Measurements from ENCODE around the gene DHX40. TPM values are rescaled to one million over a fixed set of nuclear protein-coding genes. Genes with fewer than 3 reads are reported as not detected.

DHX40 gene
- total RNA-seq, 1 experiment from 2014 or later: 22.9 TPM

DNA sequence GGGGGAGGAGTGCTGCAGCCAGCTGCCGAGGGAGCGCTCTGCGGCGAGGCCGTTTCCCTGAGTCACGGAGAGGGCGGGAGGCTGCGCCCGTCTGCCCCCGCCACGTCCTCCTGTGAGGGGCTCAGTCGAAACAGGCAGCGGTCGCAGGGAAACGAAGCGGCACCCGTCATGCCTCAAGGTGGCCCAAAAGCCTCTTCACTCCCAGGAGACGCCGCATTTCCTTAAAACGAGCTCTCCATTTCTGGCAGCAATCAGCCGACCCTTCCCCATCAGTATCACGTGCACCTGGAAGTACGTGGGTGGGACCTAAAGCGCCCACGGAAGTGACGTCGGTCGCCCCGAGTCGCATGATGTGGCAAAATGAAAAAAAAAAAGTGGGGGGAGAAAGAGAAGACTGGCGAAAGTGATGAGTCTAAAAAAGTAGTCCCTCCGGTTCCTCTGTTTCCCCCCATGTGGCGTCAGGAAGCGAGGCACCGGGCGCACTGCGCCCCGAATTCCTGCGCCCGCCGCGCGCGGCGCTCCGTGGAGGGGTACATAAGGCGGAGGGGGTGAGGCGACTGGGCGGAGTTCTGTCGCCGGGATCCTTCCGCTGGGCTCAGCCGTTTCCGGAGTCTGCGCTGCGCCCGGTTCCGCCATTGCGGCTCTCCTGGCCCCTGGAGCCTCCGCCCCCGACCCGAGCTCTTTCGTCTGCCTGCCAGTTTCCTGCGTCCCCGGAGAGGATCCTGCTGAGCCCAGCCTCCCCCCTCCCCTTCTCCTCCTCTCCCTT lies 54.1 kb downstream of the DHX40 start, which contains the start of gene CLTC:
CLTC (plus strand) TSS at position 598 of the 766 bp plus-strand sequence. CDS start 237 bp downstream, outside the sequence.
- ChIA-PET CTCF (no interaction called here), POLR2A (ENCODE audit: low non-redundant PET) (interaction anchor here (0.5 to 0.7 kb wide), 6 partner anchors 64 to 297 kb away, joined by 3 to 6 read pairs (median 3); no protein-coding TSS in a partner anchor)
- H3K9me3 ChIP-seq (ENCODE audit: low read depth, low read length, poor library complexity, severe bottlenecking): no peaks in the 10 kb centered on the region
- DNase-seq (ENCODE audit: low spot score): peak; percentile 99
- peak within 1 kb of the TSS; percentile 82 for H3K4me3 ChIP-seq (ENCODE audit: low read depth, low read length, poor library complexity, severe bottlenecking)
- no TSS peak for BruUV-seq (replicated peaks)
- H3K4me1 ChIP-seq (ENCODE audit: insufficient read depth, low read length, poor library complexity, severe bottlenecking): peaks cover 43% of the 10 kb centered on the region
- H3K27ac ChIP-seq (ENCODE audit: low read depth, low read length, poor library complexity, severe bottlenecking): peak within 1 kb of the TSS; percentile 98
- TF ChIP-seq, protein P1, sequence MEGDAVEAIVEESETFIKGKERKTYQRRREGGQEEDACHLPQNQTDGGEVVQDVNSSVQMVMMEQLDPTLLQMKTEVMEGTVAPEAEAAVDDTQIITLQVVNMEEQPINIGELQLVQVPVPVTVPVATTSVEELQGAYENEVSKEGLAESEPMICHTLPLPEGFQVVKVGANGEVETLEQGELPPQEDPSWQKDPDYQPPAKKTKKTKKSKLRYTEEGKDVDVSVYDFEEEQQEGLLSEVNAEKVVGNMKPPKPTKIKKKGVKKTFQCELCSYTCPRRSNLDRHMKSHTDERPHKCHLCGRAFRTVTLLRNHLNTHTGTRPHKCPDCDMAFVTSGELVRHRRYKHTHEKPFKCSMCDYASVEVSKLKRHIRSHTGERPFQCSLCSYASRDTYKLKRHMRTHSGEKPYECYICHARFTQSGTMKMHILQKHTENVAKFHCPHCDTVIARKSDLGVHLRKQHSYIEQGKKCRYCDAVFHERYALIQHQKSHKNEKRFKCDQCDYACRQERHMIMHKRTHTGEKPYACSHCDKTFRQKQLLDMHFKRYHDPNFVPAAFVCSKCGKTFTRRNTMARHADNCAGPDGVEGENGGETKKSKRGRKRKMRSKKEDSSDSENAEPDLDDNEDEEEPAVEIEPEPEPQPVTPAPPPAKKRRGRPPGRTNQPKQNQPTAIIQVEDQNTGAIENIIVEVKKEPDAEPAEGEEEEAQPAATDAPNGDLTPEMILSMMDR (conservative IDR thresholded peaks at IDR 0.05; ENCODE audit: low read depth, low read length): no peak
- no peak for TF ChIP-seq EZH2 (IDR thresholded peaks at IDR 0.05; ENCODE audit: borderline replicate concordance, low read depth, low read length, poor library complexity, severe bottlenecking)
- H3K36me3 ChIP-seq (ENCODE audit: insufficient read depth, low read length, poor library complexity, severe bottlenecking): no peaks in the 10 kb centered on the region
- intact Hi-C loops (cut with micrococcal nuclease; ENCODE audit: unreplicated experiment): no loop called here
- no peaks in the 10 kb centered on the region for H3K27me3 ChIP-seq (replicated peaks; ENCODE audit: insufficient read depth, low read depth, low read length, poor library complexity)

DNA sequence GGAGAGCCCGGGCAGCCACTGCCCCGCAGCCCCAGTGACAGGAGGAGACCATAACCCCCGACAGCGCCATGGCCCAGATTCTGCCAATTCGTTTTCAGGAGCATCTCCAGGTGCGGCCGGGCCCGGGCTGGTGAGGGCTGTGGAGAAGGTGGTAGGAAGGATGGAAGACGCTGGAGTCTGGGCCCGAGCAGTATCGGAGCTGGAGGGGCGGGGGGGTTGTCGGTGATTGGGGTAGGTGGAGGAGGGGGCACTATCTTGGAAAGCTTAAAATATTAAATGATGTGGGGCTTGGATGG lies 54.6 kb downstream of the DHX40 start:
- no peak for DNase-seq (ENCODE audit: low spot score)
- ChIA-PET POLR2A (ENCODE audit: low non-redundant PET) (no interaction called here), CTCF (interaction anchor here (0.6 kb wide), 1 partner anchor 20 kb away, joined by 3 read pairs; no protein-coding TSS in a partner anchor)
- no peaks in the 10 kb centered on the region for H3K36me3 ChIP-seq (ENCODE audit: insufficient read depth, low read length, poor library complexity, severe bottlenecking)
- no peaks in the 10 kb centered on the region for H3K9me3 ChIP-seq (ENCODE audit: low read depth, low read length, poor library complexity, severe bottlenecking)
- BruUV-seq (replicated peaks): no TSS peak
- TF ChIP-seq, protein P1 (conservative IDR thresholded peaks at IDR 0.05; ENCODE audit: low read depth, low read length): no peak
- TF ChIP-seq EZH2 (IDR thresholded peaks at IDR 0.05; ENCODE audit: borderline replicate concordance, low read depth, low read length, poor library complexity, severe bottlenecking): no peak
- H3K27ac ChIP-seq (ENCODE audit: low read depth, low read length, poor library complexity, severe bottlenecking): peak overlapping the region; percentile 98
- intact Hi-C loops (cut with micrococcal nuclease; ENCODE audit: unreplicated experiment): no loop called here
- H3K4me3 ChIP-seq (ENCODE audit: low read depth, low read length, poor library complexity, severe bottlenecking): peak overlapping the region; percentile 82
- H3K4me1 ChIP-seq (ENCODE audit: insufficient read depth, low read length, poor library complexity, severe bottlenecking): peaks cover 43% of the 10 kb centered on the region
- H3K27me3 ChIP-seq (replicated peaks; ENCODE audit: insufficient read depth, low read depth, low read length, poor library complexity): no peaks in the 10 kb centered on the region

DNA sequence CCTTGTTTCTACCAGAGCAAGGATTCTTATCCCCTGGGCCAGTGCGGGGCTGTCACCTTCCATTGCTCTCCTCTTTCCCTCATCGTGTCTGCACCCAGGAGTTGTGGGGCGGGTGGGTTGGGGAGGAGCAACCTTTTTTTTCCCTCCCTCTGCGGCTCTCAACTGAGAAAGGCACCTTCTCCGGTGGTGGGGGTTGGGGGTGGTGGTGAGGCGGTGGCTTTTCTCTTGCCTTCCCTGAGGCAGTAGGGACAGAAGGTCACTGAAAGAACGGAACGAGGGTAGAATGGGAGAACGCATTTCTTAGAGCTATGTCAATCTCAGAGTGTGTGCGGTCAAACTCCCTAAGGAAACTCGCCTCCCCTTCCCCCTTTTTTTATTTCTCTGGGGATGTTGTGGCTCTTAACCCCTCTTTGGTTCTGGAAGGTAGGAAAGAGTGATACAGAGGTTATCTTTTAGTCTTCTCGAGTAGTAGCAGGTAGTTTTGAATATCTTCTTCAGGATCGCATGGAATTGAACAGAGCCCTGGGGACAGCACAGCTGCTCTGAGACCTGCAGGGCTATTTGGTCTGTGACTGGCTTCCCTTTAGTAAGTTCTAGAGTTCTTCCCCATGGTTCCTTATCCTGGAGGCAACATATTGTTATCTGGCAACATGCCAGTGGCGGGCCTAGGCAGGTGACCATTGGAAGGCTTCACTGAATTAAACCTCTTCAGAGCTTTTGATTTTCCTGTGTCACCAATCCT lies 55.3 kb downstream of the DHX40 start:
- peaks cover 43% of the 10 kb centered on the region for H3K4me1 ChIP-seq (ENCODE audit: insufficient read depth, low read length, poor library complexity, severe bottlenecking)

More for the DNA sequence above, 55.3 kb downstream of the DHX40 start:
- peak overlapping the region; percentile 98 for H3K27ac ChIP-seq (ENCODE audit: low read depth, low read length, poor library complexity, severe bottlenecking)
- TF ChIP-seq, protein P1 (conservative IDR thresholded peaks at IDR 0.05; ENCODE audit: low read depth, low read length): no peak
- TF ChIP-seq EZH2 (IDR thresholded peaks at IDR 0.05; ENCODE audit: borderline replicate concordance, low read depth, low read length, poor library complexity, severe bottlenecking): no peak
- intact Hi-C loops (cut with micrococcal nuclease; ENCODE audit: unreplicated experiment): no loop called here
- H3K9me3 ChIP-seq (ENCODE audit: low read depth, low read length, poor library complexity, severe bottlenecking): no peaks in the 10 kb centered on the region
- BruUV-seq (replicated peaks): TSS peak; percentile 57
- peak overlapping the region; percentile 82 for H3K4me3 ChIP-seq (ENCODE audit: low read depth, low read length, poor library complexity, severe bottlenecking)
- POLR2A ChIA-PET (ENCODE audit: low non-redundant PET): no interaction called here
- no peaks in the 10 kb centered on the region for H3K36me3 ChIP-seq (ENCODE audit: insufficient read depth, low read length, poor library complexity, severe bottlenecking)
- no peaks in the 10 kb centered on the region for H3K27me3 ChIP-seq (replicated peaks; ENCODE audit: insufficient read depth, low read depth, low read length, poor library complexity)
- DNase-seq (ENCODE audit: low spot score): peak; percentile 45
- CTCF ChIA-PET: interaction anchor here (0.6 kb wide), 1 partner anchor 20 kb away, joined by 3 read pairs; no protein-coding TSS in a partner anchor

All from A673 (cell line).